Keratinocyte (primary cell): ENCODE results near the gene IMPACT. TPM values are rescaled to one million over a fixed set of nuclear protein-coding genes. Genes with fewer than 3 reads are reported as not detected.
A peak's percentile ranks its signal among the peaks of the same experiment; 100 is the strongest.

Experiments
- DNase-seq: peaks from one replicate; pipeline ENCODE4 v3.0.0-alpha.2; 2011; ENCODE audit warnings: low read depth, missing footprints, low spot score
- FAIRE-seq: peaks from 2 replicates; lab custom pipeline; 2011; peaks lifted over from hg19 to GRCh38; lab: Jason Lieb, UNC
- H2AFZ ChIP-seq: 2 replicates; pipeline ENCODE4 v1.6.0; 2012; ENCODE audit warnings: low read length, control low read depth, inconsistent platforms; ENCODE audit not compliant: control insufficient read depth
- H3K27ac ChIP-seq: 2 replicates; pipeline ENCODE4 v1.5.1; 2011; ENCODE audit warnings: low read length; ENCODE audit not compliant: control insufficient read depth, insufficient read depth
- H3K27me3 ChIP-seq: 3 replicates; pipeline ENCODE4 v1.6.0; 2011; ENCODE audit warnings: low read length; ENCODE audit not compliant: control insufficient read depth, insufficient read depth; ENCODE audit errors: extremely low read depth
- H3K36me3 ChIP-seq, 2 experiments: 2 replicates in 1 of 2; 3 replicates in 1 of 2; pipeline ENCODE4 v1.5.1; 2011; ENCODE audit warnings: low read length in 2 of 2, mild to moderate bottlenecking in 1 of 2; ENCODE audit not compliant: control insufficient read depth in 2 of 2, insufficient read depth in 2 of 2; ENCODE audit errors: extremely low read depth in 1 of 2
- H3K4me1 ChIP-seq: 3 replicates; pipeline ENCODE4 v1.5.1; 2011; ENCODE audit warnings: low read length; ENCODE audit not compliant: control insufficient read depth, insufficient read depth; ENCODE audit errors: extremely low read depth
- H3K4me2 ChIP-seq: 3 replicates; pipeline ENCODE4 v1.6.0; 2011; ENCODE audit warnings: low read depth, low read length; ENCODE audit not compliant: control insufficient read depth, insufficient read depth; ENCODE audit errors: extremely low read depth
- H3K4me3 ChIP-seq, 3 experiments: fragments of 200-600 bp in 1 of 3; sonication (generic) in 1 of 3; 2 replicates in 2 of 3; 3 replicates in 1 of 3; pipeline ENCODE4 v1.5.1; 2011 to 2016; ENCODE audit warnings: low read length in 3 of 3, mild to moderate bottlenecking in 3 of 3, control low read depth in 2 of 3, inconsistent platforms in 1 of 3, low read depth in 1 of 3, mixed read lengths in 1 of 3, mixed run types in 1 of 3, moderate library complexity in 1 of 3; ENCODE audit not compliant: control insufficient read depth in 2 of 3, insufficient read depth in 2 of 3; ENCODE audit errors: extremely low read depth in 1 of 3
- H3K79me2 ChIP-seq: 2 replicates; pipeline ENCODE4 v1.6.0; 2012; ENCODE audit warnings: low read length; ENCODE audit not compliant: control insufficient read depth, insufficient read depth
- H3K9ac ChIP-seq: 3 replicates; pipeline ENCODE4 v1.6.0; 2011; ENCODE audit warnings: low read length; ENCODE audit not compliant: control insufficient read depth, insufficient read depth; ENCODE audit errors: extremely low read depth
- H3K9me1 ChIP-seq: 3 replicates; pipeline ENCODE4 v1.6.0; 2011; ENCODE audit warnings: low read length; ENCODE audit not compliant: control insufficient read depth, insufficient read depth; ENCODE audit errors: extremely low read depth
- H3K9me3 ChIP-seq: 2 replicates; pipeline ENCODE4 v1.5.1; 2012; ENCODE audit warnings: low read depth, low read length; ENCODE audit not compliant: control insufficient read depth
- H4K20me1 ChIP-seq: 3 replicates; pipeline ENCODE4 v1.6.0; 2011; ENCODE audit warnings: low read length; ENCODE audit not compliant: control insufficient read depth, insufficient read depth; ENCODE audit errors: extremely low read depth
- CTCF ChIP-seq, 3 experiments: IDR thresholded peaks in 1 of 3; conservative IDR thresholded peaks in 1 of 3; optimal IDR thresholded peaks in 1 of 3; 2 replicates in 2 of 3; 3 replicates in 1 of 3; pipeline versions ENCODE3 to v1.5.1; 2011; ENCODE audit warnings: low read length in 3 of 3, mild to moderate bottlenecking in 3 of 3, moderate library complexity in 2 of 3, control low read depth in 1 of 3, inconsistent platforms in 1 of 3; ENCODE audit not compliant: insufficient read depth in 2 of 3; ENCODE audit errors: extremely low read depth in 1 of 3
- EZH2 ChIP-seq: IDR thresholded peaks from one replicate; pipeline ENCODE4 v1.6.1; 2012; ENCODE audit warnings: inconsistent platforms, mild to moderate bottlenecking, low read length, moderate library complexity
- dilution Hi-C: fragments of 300-500 bp; cut with MboI; formaldehyde crosslinking; loops from one replicate; pipeline ENCODE4 v1.7.0; 2020; ENCODE audit warnings: low sequenced_read_pairs; ENCODE audit not compliant: extremely low pct_ligation_motif_present
- polyA plus RNA-seq, 5 experiments: library from polyadenylated mRNA; depleted of rRNA in 3 of 5; stranded (reverse) in 3 of 5; stranded (forward) in 1 of 5; unstranded in 1 of 5; fragments of >200 nt; gene quantifications; 1 replicate in 1 of 5; 2 replicates in 3 of 5; 3 replicates in 1 of 5; pipeline versions ENCODE4 v1.2.1 to v1.2.3, GENCODE V29; 2011 to 2012; ENCODE audit warnings: missing spikeins in 2 of 5, low read depth in 1 of 5, low replicate concordance in 1 of 5

Gene IMPACT
- polyA plus RNA-seq, 1 donor (not counting 4 experiments of a cell fraction or from before 2014, with no cell fraction given), result 35.3 TPM

DNA sequence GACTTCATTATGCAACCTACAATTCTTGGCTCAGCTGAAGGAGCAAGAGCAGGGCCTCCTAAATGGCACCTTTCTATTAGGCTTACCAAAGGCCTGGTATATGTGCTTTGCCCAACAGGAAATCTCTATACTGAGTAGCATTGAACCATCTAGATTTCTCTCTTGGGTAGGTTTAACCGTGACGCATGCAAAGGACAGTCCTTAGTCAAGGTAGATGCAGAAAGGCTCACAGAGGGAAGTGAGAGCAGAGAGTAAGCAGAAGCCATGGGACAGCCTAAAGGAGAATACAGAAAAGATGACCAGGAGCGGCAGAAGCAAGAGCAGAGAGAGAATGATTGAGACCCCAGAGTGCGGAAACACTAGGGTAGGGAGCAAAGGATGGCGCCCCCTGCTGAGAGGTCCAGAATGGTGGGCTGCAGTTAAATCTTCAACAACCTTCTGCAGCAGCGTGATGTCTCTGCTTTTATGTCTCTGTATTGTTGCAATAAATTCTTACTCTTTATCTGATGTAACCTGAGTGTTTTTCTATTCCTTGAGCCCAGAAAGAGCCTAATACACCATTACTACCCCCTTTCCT is 24.2 kb upstream of the IMPACT start:
- FAIRE-seq, result no peak
- Histone ChIP-seq H3K9ac (no peak overlapping the region), H3K9me3 (no peaks in the 10 kb centered on the region), H3K79me2 (no peaks in the 10 kb centered on the region), H3K27me3 (no peaks in the 10 kb centered on the region), H3K9me1 (no peaks in the 10 kb centered on the region), H2AFZ (no peak overlapping the region), H4K20me1 (no peaks in the 10 kb centered on the region), H3K4me3 (no peak overlapping the region), H3K36me3 (no peaks in the 10 kb centered on the region), H3K4me2 (no peak overlapping the region), H3K4me1 (peaks cover 18% of the 10 kb centered on the region), H3K27ac (no peak overlapping the region)
- DNase-seq, result no peak
- TF ChIP-seq CTCF (optimal IDR thresholded peaks at IDR 0.05 in 1 of 3, IDR thresholded peaks at IDR 0.05 in 1 of 3, conservative IDR thresholded peaks at IDR 0.05 in 1 of 3; ENCODE audit: extremely low read depth in 1 of 3, insufficient read depth in 2 of 3, low read length in 3 of 3) (peak; percentile 5 to 44 (median 16)), EZH2 (no peak)
- dilution Hi-C loops, result no loop called here

DNA sequence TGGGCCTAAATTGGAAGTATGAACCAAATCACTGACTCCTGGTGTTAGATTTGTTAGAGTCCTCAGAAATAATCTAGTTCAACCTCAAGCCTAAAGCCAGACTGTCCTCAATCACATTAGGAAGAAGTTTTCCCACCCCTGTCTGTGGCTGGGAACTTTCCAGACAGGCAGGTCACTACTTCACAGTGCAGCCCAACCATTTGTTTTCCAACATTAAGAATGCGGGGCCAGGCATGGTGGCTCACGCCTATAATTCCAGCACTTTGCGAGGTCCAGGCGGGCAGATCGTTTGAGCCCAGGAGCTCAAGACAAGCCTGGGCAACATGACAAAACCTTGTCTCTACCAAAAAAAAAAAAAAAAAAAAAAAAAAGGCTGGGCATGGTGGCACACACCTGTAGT is 23.4 kb upstream of the IMPACT start:
- no peaks in the 10 kb centered on the region for H3K9me3 ChIP-seq
- dilution Hi-C loops, result no loop called here
- H3K4me1 ChIP-seq, result peaks cover 17% of the 10 kb centered on the region
- no peaks in the 10 kb centered on the region for H3K79me2 ChIP-seq
- no peak overlapping the region for H2AFZ ChIP-seq
- no peak for DNase-seq
- no peaks in the 10 kb centered on the region for H3K27me3 ChIP-seq
- H3K9ac ChIP-seq, result no peak overlapping the region
- no peak overlapping the region for H3K4me2 ChIP-seq
- FAIRE-seq, result no peak
- TF ChIP-seq EZH2 (no peak), CTCF (optimal IDR thresholded peaks at IDR 0.05 in 1 of 3, IDR thresholded peaks at IDR 0.05 in 1 of 3, conservative IDR thresholded peaks at IDR 0.05 in 1 of 3; ENCODE audit: extremely low read depth in 1 of 3, insufficient read depth in 2 of 3, low read length in 3 of 3) (no peak)
- H3K27ac ChIP-seq, result no peak overlapping the region
- H3K4me3 ChIP-seq, result no peak overlapping the region
- no peaks in the 10 kb centered on the region for H3K9me1 ChIP-seq
- H3K36me3 ChIP-seq, result no peaks in the 10 kb centered on the region
- H4K20me1 ChIP-seq, result no peaks in the 10 kb centered on the region
